ENCODE measurements around the gene PCCA.
A peak's percentile ranks its signal among the peaks of the same experiment; 100 is the strongest.
"Not testable (repeated sequence)": the region's sequence is repeated elsewhere in the genome, so short reads cannot be mapped to it uniquely, and the experiment has no call there.

Gene PCCA

DNA sequence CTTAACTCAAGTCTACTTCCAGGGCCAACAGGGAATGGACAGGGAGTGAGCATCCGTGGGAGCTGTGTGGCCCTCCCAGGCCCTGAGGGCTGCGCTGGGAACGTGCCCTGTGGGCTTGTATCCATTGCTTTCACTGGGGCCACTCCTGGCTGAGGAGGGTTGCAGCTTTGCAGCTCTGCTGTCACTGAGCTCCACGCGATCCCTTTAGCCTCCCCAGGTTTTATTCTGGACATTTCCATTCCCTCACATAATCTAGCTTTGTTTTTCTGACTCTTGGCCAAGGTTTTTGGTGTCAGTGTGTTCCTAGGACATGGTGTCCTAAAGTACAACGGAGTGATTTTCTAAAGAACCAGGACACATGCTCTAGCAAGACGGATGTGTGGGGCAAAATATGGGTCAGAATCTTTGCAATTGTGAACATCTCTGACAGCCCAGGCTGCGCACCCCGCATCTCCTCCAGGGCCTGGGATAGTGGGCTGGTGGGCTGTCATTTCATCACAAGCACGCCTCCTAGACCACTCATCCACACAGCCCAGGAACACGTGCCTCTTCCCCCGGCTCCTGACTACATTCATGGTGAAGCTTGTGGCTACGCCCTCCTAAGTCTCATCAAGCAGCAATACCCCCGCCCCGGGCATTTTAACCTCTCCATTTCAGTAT, 471.7 kb downstream of the PCCA start:
- FAIRE-seq = no peak
- TF ChIP-seq POLR2AphosphoS5 (IDR thresholded peaks at IDR 0.05; ENCODE audit: low read depth, low read length) (no peak), TAF1 (IDR thresholded peaks at IDR 0.05; ENCODE audit: borderline replicate concordance, low read depth, low read length) (no peak), POLR2A (IDR thresholded peaks at IDR 0.05; ENCODE audit: low read depth, low read length) (no peak)
- DNase-seq (ENCODE audit: insufficient read length) = no peak

DNA sequence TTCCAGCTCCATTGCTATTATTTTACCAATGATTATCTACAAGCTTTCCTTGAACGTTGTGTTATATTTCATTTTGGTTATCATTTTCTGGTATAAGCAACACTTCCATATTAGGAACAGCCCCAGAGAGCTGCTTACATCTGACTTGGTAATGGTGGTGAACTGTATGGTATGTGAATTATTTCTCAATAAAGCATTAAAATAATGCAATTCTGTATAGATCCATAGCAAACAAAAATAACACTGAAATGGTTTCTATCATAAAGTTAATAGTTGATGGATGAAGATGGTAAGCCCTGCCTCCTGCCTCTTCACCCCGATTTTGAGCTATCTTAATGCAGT, 472.2 kb downstream of the PCCA start:
- TF ChIP-seq POLR2A (IDR thresholded peaks at IDR 0.05; ENCODE audit: low read depth, low read length) (no peak), POLR2AphosphoS5 (IDR thresholded peaks at IDR 0.05; ENCODE audit: low read depth, low read length) (no peak), TAF1 (IDR thresholded peaks at IDR 0.05; ENCODE audit: borderline replicate concordance, low read depth, low read length) (no peak)
- no peak for DNase-seq (ENCODE audit: insufficient read length)
- FAIRE-seq = no peak

GRCh38 chr13:100561599-100562204, 472.8 kb downstream of the PCCA start:
- FAIRE-seq = no peak
- TF ChIP-seq POLR2AphosphoS5 (IDR thresholded peaks at IDR 0.05; ENCODE audit: low read depth, low read length) (no peak), POLR2A (IDR thresholded peaks at IDR 0.05; ENCODE audit: low read depth, low read length) (no peak), TAF1 (IDR thresholded peaks at IDR 0.05; ENCODE audit: borderline replicate concordance, low read depth, low read length) (no peak)
- DNase-seq (ENCODE audit: insufficient read length) = no peak

- TF ChIP-seq TAF1 (IDR thresholded peaks at IDR 0.05; ENCODE audit: borderline replicate concordance, low read depth, low read length) = no peak
- no peak for TF ChIP-seq POLR2A (IDR thresholded peaks at IDR 0.05; ENCODE audit: low read depth, low read length)
- TF ChIP-seq POLR2AphosphoS5 (IDR thresholded peaks at IDR 0.05; ENCODE audit: low read depth, low read length) = no peak
- FAIRE-seq (no peak), DNase-seq (ENCODE audit: insufficient read length) (no peak)
Measured at GRCh38 chr13:100563779-100564178, 474.9 kb downstream of the PCCA start.

- no peak for FAIRE-seq
Measured at GRCh38 chr13:100564444-100565223, 475.7 kb downstream of the PCCA start.

GRCh38 chr13:100565286-100565685, 476.4 kb downstream of the PCCA start:
- FAIRE-seq = no peak
- no peak for DNase-seq (ENCODE audit: insufficient read length)
- no peak for TF ChIP-seq POLR2A (IDR thresholded peaks at IDR 0.05; ENCODE audit: low read depth, low read length)
- no peak for TF ChIP-seq POLR2AphosphoS5 (IDR thresholded peaks at IDR 0.05; ENCODE audit: low read depth, low read length)
- TF ChIP-seq TAF1 (IDR thresholded peaks at IDR 0.05; ENCODE audit: borderline replicate concordance, low read depth, low read length) = no peak

More at GRCh38 chr13:100564444-100565223, 475.7 kb downstream of the PCCA start:
- no peak for DNase-seq (ENCODE audit: insufficient read length)
- TF ChIP-seq POLR2AphosphoS5 (IDR thresholded peaks at IDR 0.05; ENCODE audit: low read depth, low read length) = no peak
- TF ChIP-seq TAF1 (IDR thresholded peaks at IDR 0.05; ENCODE audit: borderline replicate concordance, low read depth, low read length) = no peak
- no peak for TF ChIP-seq POLR2A (IDR thresholded peaks at IDR 0.05; ENCODE audit: low read depth, low read length)

DNA sequence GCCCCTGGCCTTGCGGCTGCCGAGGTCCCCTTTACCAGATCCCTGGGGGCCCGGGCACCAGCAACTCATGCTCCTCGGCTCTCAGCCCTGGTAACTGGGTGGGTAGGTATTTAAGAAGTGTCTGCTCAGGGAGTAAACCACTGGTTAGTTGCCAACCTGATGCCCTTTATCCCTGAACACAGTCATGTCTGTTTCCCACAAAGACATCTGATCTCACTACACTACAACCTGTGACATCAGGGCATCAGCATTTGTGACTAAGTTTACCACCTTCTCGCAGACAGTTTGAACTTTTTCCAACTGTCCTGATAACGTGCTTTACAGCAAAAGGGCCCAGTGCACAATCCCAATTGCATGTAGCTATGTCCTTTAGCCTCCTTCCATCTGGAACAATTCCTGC, 477.6 kb downstream of the PCCA start:
- TF ChIP-seq POLR2A (IDR thresholded peaks at IDR 0.05; ENCODE audit: low read depth, low read length) (no peak), TAF1 (IDR thresholded peaks at IDR 0.05; ENCODE audit: borderline replicate concordance, low read depth, low read length) (no peak), POLR2AphosphoS5 (IDR thresholded peaks at IDR 0.05; ENCODE audit: low read depth, low read length) (no peak)
- FAIRE-seq (no peak), DNase-seq (ENCODE audit: insufficient read length) (no peak)

DNA sequence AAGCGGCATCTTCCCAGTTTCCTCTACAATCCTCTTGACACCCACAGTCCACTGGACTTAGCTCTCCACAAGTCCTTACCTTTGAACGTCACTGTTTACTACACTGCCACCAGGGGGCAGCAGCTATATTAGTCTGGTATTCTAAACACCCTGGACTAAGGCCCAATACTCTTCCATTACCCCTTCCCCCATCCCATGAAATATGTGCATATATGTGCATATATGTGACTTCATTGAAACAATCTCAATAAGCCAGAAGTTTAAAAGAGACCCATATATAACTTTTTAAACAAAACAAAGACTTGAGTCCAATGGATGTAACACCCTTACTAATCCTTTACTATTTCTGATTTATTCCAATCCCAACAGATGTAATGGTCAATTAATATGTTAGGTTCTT, 484.2 kb downstream of the PCCA start:
- DNase-seq (ENCODE audit: insufficient read length) = no peak
- TF ChIP-seq TAF1 (IDR thresholded peaks at IDR 0.05; ENCODE audit: borderline replicate concordance, low read depth, low read length) = no peak
- no peak for TF ChIP-seq POLR2AphosphoS5 (IDR thresholded peaks at IDR 0.05; ENCODE audit: low read depth, low read length)
- no peak for TF ChIP-seq POLR2A (IDR thresholded peaks at IDR 0.05; ENCODE audit: low read depth, low read length)
- peak; percentile 92 for FAIRE-seq

DNA sequence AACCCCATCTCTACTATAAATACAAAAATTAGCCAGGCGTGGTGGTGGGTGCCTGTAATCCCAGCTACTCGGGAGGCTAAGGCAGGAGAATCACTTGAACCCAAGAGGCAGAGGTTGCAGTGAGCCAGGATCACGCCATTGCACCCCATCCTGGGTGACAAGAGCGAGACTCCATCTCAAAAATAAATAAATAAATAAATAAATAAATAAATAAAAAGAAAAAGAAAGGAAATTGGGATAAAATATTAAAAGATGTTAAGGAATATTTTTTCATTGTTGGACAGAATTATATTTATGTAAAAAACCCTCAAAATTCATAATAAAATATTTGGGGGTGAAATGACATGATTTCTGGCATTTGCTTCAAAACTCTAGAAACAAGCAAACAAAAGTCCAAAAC, 488.3 kb downstream of the PCCA start:
- not testable (repeated sequence) for DNase-seq (ENCODE audit: insufficient read length); FAIRE-seq

Data from GM12892 (cell line).